Skeletal muscle cell (primary cell): ENCODE data around the gene DPY19L2.
"Not testable (repeated sequence)": the region's sequence is repeated elsewhere in the genome, so short reads cannot be mapped to it uniquely, and the experiment has no call there.

Source experiments
- DNase-seq: peaks from one replicate; pipeline ENCODE4 v3.0.0-alpha.2; 2010; ENCODE audit warnings: low read depth
- H3K4me3 ChIP-seq: 2 replicates; pipeline ENCODE4 v1.5.1; 2011; ENCODE audit warnings: low read depth, mild to moderate bottlenecking, control low read depth, low read length, moderate library complexity

Gene DPY19L2

DNA sequence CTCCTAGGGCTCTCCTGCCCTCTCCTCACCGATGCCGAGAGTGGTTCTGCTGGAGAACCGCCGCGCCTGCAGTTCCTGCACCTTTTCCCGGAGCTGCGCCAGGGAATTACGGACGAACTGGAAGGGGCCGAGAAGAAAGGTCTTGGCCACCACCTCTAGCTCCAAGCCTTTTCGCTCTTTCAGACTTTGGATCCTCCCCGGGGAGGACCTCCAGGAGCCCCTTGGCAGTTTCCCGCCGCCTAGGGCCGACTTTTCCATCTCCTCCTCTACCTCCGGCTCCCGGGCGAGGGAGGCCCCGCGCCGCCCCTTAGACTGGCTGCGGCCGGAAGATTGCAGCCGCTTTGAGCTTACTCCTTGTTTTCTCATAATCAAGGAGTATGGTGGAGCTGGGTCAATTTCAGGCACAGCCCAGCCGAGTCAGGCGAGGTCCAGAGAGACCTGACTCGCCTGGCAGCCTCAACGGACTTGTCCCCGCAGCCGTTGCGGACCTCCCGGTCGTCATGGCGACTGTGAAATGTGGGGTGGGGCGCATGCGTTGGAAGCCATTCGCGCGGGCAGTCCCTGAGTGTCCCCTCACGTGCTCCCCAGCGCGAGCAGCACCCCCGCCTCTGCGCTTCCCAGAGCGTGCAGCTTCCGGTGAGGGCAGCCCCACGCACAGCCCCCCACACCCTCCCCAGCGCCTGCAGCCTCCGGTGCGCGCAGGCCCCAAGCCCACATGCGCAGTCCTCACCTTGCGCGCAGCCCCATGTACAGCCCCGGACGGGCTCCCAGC lies at the start of gene DPY19L2:
TSS of gene DPY19L2 (minus strand) at position 466 of the 772 bp plus-strand sequence. CDS start at position 366, 100 bp downstream.
- peak within 1 kb of the TSS; percentile 70 for H3K4me3 ChIP-seq
- DNase-seq = no peak

DNA sequence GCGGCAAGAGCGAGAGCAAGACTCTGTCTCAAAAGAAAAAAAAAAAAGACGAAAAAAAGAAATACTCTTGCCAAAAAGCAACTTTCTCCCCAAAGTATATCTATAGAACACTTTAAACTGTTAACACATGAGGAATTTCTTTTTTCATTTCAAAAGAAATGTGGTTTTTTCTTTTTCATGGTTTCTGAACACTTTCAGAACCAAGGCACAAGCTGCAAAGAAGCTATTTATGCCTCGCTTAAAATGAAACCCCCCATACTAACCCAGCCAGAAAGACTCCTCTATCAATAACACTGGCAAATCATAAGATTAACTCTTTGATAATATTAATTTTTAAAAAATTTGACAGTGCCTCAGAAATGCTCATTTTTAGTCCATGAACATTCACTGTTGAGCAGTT lies 48.6 kb upstream of the DPY19L2 start:
- DNase-seq, H3K4me3 ChIP-seq: not testable (repeated sequence)

- not testable (repeated sequence) for DNase-seq, H3K4me3 ChIP-seq
Observed at GRCh38 chr12:63715107-63715625, 46.9 kb upstream of the DPY19L2 start.

DNA sequence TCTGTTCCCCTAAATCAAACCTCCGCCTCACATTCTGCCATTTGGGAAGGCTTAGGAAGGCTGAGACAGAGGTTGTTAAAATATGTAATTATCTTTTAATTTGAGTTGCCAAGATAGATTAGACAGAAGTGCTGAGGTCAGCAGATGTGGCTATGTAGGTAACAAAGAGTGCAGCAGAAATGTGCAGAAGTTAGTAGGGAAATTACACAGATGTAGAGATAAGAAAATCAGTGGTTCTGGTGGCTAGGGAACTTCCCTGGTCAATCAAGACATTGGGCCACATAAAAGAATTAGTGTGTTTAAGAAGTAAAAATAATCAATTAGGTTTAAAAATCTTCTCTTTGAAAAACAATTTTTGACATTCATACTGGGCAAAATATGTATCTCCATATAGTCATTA lies 46.1 kb upstream of the DPY19L2 start:
- not testable (repeated sequence) for H3K4me3 ChIP-seq, DNase-seq

- DNase-seq, H3K4me3 ChIP-seq: not testable (repeated sequence)
Observed at GRCh38 chr12:63713681-63714075, 45.4 kb upstream of the DPY19L2 start.

DNA sequence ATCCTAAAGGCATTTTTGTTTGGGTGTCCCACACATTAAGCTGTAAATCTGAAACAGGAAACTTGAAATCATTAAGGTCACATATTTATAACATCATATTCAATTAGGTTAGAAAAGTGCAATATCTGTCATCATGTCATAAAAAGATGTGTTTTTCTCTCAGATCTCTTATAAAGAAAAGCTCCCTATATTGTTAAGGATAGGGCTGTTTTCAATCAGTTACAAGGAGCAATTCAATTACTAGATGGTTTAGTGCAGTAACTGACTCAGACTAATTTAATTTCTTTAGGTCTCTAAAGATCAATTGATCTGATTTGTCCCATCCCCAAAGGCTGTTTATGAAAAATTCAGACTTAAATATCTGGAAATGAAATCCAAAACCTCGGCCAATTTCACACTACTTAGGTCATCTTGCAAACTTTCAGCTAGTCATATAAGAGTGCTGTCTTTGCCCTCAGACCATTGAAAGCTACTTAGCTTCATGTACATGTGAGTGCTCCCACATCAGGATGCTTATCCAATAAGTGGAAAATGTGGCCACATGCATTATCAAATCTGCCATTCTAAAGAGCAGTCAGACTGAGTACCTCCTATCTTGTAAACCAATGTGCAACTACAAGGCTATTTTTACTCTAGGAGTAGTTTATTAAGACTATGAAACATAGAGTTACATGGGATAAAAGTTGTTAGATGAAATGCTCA lies 44.8 kb upstream of the DPY19L2 start:
- DNase-seq, H3K4me3 ChIP-seq: not testable (repeated sequence)

DNA sequence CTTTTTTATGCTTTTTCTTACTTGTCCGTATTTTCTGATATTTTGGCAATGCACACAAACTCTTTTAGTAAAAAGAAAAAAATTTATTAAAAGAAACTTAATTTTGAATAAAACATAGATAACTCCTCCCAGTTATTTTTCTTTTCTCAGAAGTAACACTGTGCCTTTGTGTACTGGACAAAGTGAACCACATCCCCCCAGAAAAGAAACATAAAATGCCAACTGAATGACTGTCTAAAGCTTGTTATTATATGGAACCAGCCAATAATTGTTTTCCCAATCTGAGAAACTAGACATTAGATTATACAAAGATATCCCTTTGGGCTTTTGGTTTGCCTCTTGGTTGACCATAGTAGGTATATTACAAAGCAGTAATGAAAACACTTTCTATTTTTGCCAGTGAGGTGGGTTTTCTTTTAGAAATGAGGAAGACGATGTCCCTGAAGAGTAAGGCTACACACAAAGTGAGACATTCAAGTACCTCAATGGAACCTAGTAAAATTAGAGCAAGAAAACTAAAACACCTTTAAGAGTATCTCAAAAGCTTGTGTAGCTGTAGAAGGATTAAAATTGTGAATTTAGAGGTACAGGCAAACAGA lies 44.2 kb upstream of the DPY19L2 start:
- DNase-seq, H3K4me3 ChIP-seq: not testable (repeated sequence)

DNA sequence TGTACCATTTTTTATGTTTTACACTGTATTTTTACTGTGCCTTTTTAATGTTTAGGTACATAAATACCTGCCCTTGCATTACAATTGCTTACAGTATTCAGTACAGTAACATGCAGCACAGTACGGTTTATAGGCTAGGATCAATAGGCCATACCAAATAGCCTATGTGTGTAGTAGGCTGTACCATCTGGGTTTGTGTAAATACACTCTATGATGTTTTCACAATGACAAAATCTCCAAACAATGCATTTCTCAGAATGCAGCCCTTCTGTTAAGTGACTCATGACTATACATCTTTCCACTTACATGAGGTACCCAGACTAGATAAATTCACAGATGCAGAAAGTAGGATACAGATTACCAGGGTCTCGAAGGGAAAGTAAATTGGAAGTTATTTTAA lies 43.0 kb upstream of the DPY19L2 start:
- peak; percentile 31 for DNase-seq
- not testable (repeated sequence) for H3K4me3 ChIP-seq

DNA sequence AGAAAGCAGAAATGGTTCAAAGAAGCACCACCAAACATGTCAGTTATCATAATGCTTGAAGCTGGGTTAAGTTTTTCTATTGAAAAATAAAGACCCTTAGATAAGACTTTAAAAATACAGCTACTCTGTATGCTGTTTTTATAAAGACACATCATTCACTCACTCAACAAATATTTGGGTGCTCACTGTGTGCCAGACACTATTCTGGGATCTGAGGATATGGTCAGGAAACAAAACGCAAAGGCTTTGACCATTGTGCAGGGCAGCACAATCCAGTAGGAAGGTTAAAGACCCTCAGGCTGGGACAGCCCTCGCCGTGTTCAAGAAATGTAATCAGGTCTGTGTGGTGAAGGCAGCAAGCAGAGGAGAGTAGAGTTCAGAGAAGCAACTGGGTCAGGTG lies 38.0 kb upstream of the DPY19L2 start:
- no peak for DNase-seq
- no peak overlapping the region for H3K4me3 ChIP-seq

GRCh38 chr12:63699678-63700382 lies 31.5 kb upstream of the DPY19L2 start:
- not testable (repeated sequence) for H3K4me3 ChIP-seq, DNase-seq

DNA sequence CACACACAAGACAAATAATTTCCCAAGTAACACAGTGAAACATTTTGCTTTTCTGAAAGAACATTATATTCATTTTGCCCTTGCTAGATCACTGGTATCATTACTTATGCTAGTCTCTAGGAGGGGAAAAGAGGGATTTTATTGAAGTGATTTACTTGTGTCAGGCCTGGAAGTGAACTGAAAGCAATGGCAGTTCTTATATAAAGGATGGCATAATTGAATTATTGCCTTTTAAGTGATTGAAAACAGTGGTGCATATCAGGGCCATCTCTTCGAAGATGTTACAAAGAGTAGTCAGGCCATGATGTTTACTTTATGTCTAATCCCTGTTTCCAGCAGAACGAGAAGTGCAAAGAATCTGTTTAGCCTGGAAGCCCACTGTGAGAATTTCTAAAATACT lies 30.7 kb upstream of the DPY19L2 start:
- not testable (repeated sequence) for H3K4me3 ChIP-seq, DNase-seq

DNA sequence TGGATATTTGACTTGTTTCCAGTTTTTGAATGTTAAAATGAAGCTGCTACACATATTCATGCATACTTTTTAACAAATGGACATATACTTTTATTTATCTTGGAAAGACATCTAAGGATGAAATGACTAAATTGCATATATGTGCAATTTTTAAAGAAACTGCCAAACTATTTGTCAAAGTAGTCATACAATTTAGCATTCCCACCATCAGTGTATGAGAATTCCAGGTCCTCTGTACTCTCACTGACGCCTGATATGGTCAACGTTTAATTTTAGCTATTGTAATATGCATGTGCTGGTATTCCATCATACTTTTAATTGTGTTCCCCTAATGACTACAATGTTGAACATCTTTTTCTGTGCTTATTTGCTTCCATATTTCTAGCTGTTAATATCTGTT lies 22.5 kb upstream of the DPY19L2 start:
- H3K4me3 ChIP-seq = not testable (repeated sequence)

GRCh38 chr12:63689141-63689540 lies 20.8 kb upstream of the DPY19L2 start:
- H3K4me3 ChIP-seq, DNase-seq: not testable (repeated sequence)

More for the DNA sequence above, 22.5 kb upstream of the DPY19L2 start:
- DNase-seq = not testable (repeated sequence)

GRCh38 chr12:63686623-63687022 lies 18.3 kb upstream of the DPY19L2 start:
- not testable (repeated sequence) for H3K4me3 ChIP-seq, DNase-seq

DNA sequence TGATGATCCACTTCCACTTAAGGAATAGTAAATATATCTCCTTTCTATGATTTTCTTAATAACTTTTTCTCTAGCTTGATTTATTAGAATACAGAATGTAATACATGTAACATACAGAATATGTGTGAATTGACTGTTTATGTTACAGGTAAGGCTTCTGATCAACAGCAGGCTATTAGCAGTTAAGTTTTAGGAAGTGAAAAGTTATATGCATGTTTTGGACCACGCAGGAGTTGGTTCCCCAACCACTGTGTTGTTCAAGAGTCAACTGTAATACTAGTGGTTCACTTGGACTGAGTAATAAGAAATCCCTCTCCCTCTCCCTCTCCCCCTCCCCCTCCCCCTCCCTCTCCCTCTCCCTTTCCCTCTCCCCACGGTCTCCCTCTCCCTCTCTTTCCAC lies 17.5 kb upstream of the DPY19L2 start:
- H3K4me3 ChIP-seq, DNase-seq: not testable (repeated sequence)

DNA sequence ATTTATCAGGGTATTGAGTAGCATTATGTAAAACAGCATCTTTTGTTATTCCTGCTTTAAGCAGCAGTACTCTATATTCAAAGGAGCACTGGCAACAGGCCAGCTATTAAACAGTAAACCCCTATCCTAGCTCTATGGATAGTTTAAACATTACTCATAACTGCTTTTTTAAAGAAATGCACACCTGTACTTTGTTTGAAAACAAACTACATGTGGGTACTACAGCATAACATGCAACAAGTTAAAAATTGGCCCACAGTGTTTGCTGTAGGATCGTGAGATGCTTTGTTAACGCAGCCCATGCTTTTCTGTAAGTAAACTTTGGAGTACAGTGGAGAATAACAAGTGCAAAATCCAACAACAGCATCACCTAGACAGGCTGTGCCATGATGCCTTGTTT lies 14.3 kb upstream of the DPY19L2 start:
- H3K4me3 ChIP-seq, DNase-seq: not testable (repeated sequence)

DNA sequence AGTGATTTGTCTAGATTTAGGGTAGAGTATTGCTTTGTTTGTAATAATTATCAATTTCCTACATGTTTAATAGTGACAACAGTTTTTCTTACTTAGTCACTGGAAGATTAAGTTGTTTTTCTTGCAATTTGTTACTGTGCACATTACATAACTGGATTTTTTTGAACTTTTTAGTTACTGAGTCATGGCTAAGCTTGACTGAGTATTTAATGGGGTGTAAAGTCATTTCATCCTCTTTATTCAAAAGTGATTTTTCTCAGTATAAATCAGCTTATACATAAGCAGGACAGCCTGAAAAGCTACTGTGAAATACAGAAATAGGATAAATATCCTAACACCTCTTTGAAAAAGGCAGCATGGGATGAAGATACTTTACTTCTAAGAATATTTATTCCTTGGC lies 12.5 kb upstream of the DPY19L2 start:
- not testable (repeated sequence) for H3K4me3 ChIP-seq

DNA sequence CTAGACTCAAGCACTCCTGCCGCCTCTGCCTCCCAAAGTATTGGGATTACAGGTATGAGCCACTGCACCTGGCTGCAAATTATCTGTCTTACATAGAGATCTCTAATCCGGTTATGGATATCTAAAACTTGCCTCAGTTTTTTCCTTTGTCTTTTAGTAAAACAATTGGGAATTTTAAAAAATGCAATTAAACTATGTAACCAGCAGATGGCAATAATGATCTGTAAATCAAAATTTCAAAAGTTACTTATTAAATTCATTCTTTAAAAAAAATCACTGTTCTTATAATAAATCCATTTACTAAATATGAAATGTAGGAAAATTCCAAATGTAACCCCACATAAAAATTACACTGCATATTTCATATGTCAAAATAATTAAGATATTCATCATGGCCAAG lies 4.3 kb upstream of the DPY19L2 start:
- not testable (repeated sequence) for H3K4me3 ChIP-seq, DNase-seq

More for the DNA sequence above, 12.5 kb upstream of the DPY19L2 start:
- DNase-seq = peak; percentile 0

DNA sequence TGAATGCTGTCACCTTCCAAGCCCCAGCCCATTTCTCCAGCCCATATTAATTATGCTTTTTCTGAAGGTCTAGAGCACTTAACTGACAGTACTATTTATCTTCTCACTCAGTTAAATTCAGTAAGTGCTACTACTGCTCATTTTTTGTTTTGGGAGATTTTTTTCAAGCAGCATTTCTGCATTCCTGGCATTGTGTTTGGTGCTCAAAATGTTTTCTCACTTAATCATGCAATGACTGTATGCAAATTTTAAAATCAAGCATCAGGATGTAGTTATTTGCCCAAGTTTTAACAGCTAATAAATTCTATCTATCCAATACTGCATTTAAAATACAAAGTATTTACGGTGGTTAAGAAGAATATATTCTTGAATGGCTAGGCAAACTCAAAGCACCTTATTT lies 1.6 kb upstream of the DPY19L2 start:
- H3K4me3 ChIP-seq = not testable (repeated sequence)

More for the DNA sequence above, 1.6 kb upstream of the DPY19L2 start:
- not testable (repeated sequence) for DNase-seq
